Adipose tissue (tissue), 3 donors: Measurements from ENCODE around the gene TMEM243. TPM values are rescaled to one million over a fixed set of nuclear protein-coding genes. Genes with fewer than 3 reads are reported as not detected.

Experiments used
- H3K27ac ChIP-seq: one replicate; pipeline ENCODE4 v1.5.1; 2013; ENCODE audit warnings: low read depth, low read length
- WGBS, 3 donors: extraction: QIAGEN DNeasy Blood & Tissue Kit; methylation state at CpG; one replicate each; pipeline ENCODE4 v1.1.7; 2013; 5-methylcytosine and 5-hydroxymethylcytosine counted together
- polyA plus RNA-seq, 3 donors: library from polyadenylated mRNA; stranded (reverse); fragments of 200-250 nt; gene quantifications; one replicate each; pipeline ENCODE4 v1.2.3, GENCODE V29; 2013
- donor health status: healthy with polysubstance abuse.
- donor health status: Bipolar disorder and iron deficiency.
- donor health status: healthy.

The TMEM243 gene
- polyA plus RNA-seq, 3 donors: 22.5 to 36.7 (median 26.6) TPM

- WGBS, 3 donors: 96 to 98% (median 97%) methylated on average over 3 of the region's 3 CpGs
Observed at GRCh38 chr7:87179180-87179579, 40.4 kb downstream of the TMEM243 start.

DNA sequence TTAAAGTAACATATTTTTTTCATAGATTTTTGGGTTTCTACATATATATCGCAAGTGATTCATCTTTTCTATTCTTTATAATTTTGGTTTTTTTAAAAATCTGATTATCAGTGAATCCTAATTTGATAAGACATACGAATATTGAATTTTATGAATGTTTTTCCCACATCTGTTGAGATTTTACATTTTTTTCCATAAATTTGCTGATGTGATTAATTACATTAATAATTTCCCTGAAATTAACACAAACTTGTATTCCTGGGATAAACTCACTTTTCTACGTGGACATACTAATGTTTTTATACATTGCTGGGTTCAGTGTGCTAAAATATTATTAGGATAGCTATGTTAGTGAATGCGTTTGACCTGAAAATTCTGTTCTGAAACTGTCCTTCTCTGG, 41.2 kb downstream of the TMEM243 start:
- WGBS, 3 donors: 95% methylated on average over 4 of the region's 4 CpGs
- no peak overlapping the region for H3K27ac ChIP-seq

More at GRCh38 chr7:87179180-87179579, 40.4 kb downstream of the TMEM243 start:
- no peak overlapping the region for H3K27ac ChIP-seq

GRCh38 chr7:87173471-87173870, 46.1 kb downstream of the TMEM243 start:
- WGBS, 3 donors: 86 to 92% (median 88%) methylated on average over 1 of the region's 1 CpG
- H3K27ac ChIP-seq: no peak overlapping the region

- H3K27ac ChIP-seq: no peak overlapping the region
Observed at GRCh38 chr7:87171282-87171934, 48.1 kb downstream of the TMEM243 start.

DNA sequence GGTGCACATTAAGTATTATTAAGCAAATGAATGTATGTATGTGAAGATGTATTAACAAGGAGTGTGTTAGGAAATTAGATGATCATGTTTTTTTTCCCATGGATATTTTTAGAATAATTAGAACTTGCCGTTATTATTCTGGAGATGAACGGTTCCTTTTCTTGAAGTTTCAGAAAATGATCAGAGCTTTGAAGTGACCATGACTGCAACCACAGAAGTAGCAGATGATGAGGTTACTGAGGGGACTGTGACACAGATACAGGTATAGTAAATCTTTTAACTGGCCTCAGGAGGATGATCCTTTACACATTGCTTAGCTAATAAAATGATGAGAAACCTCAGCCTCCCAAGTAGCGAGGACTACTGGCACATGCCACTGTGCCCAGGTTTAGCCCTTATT, 48.7 kb downstream of the TMEM243 start:
- no peak overlapping the region for H3K27ac ChIP-seq
- WGBS, 3 donors: 92 to 96% (median 92%) methylated on average over 3 of the region's 3 CpGs

GRCh38 chr7:87164433-87164832, 55.1 kb downstream of the TMEM243 start:
- no peak overlapping the region for H3K27ac ChIP-seq
- WGBS, 3 donors: 80 to 88% (median 84%) methylated on average over 2 of the region's 2 CpGs

GRCh38 chr7:87159538-87159937, 60.0 kb downstream of the TMEM243 start:
- WGBS, 3 donors: 72 to 85% (median 84%) methylated on average over 2 of the region's 2 CpGs
- H3K27ac ChIP-seq: no peak overlapping the region

- no peak overlapping the region for H3K27ac ChIP-seq
- WGBS, 3 donors: 55 to 66% (median 62%) methylated on average over 2 of the region's 2 CpGs
Observed at GRCh38 chr7:87156709-87157108, 62.8 kb downstream of the TMEM243 start.

DNA sequence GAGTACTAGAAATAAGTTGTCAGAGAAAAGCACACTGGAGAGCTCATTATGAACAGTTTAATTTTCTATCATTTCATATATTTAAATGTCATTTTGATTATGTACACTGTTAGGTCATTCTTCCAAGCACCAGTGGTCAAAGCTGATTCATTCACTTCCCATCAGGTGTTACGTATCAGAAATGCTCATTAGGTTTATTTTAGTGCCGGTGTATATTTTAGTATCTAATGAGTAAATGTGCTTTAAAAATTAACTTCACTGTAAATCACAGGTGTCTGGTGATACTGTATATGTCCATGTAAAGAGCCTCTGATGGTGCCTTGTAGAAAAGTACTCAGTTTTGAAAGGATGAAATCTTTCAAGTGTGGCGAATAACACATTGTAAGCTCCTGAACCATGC, 63.7 kb downstream of the TMEM243 start:
- 69 to 78% (median 76%) methylated on average over 3 of the region's 3 CpGs for WGBS, 3 donors
- no peak overlapping the region for H3K27ac ChIP-seq

DNA sequence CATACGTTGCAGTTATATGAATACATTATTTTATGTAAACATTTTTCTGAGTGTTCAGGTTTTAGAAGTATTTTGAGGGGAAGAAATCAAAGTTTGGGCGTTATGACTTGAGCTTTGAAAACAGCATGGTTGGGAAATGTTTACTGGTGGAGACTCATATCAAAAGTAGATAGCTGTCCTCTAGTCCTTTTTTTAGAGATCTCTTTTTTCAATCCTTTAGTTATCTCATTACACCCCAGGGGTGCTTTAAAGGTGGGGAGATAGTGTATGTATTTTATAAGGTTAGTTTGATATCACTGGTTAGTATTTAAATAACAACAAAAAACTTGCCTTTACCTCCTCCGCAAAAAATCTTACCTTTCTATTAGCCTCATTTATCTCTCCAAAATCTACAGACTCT, 65.0 kb downstream of the TMEM243 start:
- WGBS, 3 donors: 25 to 41% (median 40%) methylated on average over 3 of the region's 3 CpGs
- no peak overlapping the region for H3K27ac ChIP-seq

GRCh38 chr7:87154166-87154565, 65.4 kb downstream of the TMEM243 start:
- H3K27ac ChIP-seq: no peak overlapping the region
- WGBS, 3 donors: 38 to 60% (median 56%) methylated on average over 2 of the region's 2 CpGs

DNA sequence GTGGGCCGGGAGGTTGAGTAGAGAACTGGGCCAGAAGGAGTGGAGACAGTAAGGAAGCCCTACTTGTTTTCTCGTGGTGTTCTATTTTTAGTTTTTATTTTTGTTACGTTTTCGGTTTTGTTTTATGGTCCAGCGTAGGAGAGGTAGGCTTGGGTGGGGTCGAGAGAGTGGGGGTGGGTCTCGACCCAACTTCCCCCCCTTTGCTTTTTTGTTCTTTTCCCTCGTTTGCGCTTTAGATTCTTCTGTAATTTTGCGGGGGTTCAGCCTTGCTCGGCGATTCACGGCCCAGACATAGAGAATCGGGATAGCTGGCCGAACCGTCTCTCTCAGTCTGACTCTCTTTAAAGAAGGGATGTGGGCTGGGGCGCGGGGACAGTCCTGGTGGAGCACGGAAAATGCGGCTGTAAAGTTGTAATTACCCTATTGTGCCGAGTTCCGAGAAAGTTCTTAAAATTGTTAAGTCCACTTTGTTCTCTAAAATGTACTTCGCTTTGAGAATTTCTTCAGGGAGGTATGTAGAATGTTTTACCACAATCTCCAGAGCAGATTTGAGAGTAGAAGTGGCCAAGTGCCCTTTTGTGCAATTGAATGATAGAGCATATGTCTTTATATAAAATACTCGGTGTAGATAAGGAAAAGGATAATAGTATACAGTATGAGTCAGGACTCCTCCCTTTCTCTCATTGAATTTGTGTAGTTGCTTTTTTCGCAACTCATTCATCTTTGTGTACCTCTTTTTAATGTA, 66.5 kb downstream of the TMEM243 start:
- WGBS, 3 donors: 0 to 1% (median 0%) methylated on average over 25 of the region's 25 CpGs
- peak overlapping the region; percentile 77 for H3K27ac ChIP-seq

DNA sequence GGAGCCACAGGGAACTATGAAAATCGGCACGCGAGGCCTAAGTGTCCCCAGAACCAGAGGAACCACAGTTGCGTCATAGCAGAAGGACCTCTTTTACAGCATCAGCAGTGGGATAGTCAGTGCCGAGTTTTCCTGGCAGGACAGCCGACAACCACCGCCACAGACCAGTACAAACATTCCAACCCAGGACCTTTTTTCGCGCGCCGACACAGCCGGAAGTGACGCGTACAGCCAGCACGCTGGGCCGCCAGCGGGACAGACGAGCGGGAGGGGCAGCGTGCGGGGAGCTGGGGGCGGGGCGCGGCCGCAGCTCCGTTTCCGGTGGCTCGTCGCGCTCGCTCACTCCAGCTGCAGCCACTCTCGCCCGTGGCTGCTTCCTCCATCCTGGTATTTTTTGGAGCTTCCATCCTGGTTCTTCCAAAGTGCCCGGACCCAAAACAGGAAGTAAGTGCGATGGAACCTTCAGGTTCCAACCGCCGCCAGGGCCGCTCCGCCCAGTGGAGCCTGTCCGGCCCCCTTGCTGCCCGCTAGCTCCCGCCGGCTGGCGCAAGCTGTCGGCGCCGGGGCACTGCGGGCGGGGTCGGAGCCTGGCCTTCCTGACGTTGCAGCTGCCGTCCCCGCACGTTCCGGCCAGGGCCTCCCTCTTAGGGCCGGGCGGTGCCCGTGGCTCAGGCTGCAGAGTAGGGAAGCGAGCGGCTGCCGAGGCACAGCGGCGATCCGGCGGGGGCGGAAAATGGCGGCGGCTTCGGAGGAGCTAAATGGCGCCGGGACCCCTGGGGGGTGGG, 67.2 kb downstream of the TMEM243 start, which contains the start of gene DMTF1:
TSS of gene DMTF1 (plus strand) at position 342 of the 785 bp plus-strand sequence. CDS start 12,489 bp downstream, outside the sequence.
- WGBS, 3 donors: 0 to 1% (median 0%) methylated on average over 66 to 71 of the region's 71 CpGs
- H3K27ac ChIP-seq: peak within 1 kb of the TSS; percentile 77

GRCh38 chr7:87151729-87152111, 67.8 kb downstream of the TMEM243 start:
- 2 to 9% (median 9%) methylated on average over 13 of the region's 13 CpGs for WGBS, 3 donors

DNA sequence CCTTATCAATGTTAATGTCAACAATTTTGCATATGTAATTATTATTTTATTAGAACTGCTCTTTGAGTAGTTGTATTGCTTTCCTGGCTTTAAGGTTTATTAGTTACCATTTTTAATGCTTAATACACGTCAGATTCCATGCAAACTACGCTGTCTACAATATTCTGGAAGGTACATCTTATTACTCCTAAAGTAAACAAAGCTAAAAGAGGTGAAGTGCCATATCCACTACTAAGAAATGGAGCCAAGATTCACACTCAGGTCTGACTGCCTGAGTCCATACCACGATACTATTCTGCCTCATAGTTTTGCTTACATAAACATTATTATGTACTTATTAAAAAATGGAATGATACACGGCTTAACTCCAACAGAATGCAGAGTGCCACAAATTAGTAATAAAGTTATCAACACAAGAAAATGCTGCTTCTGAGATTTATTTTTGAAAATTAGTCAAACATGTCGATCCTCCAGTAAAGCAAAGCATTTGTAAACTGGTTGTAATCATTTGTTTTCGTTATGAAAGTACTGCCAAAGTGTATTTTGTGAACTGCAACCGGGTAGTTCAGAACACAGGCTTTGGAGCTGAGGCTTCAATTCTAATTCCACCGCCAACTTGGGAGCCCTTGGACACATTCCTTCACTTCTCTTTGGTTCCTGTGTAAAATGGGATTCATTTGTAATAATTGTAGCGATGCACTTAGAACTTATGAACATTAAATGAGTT, 68.4 kb downstream of the TMEM243 start:
- 32 to 61% (median 54%) methylated on average over 9 of the region's 9 CpGs for WGBS, 3 donors
- no peak overlapping the region for H3K27ac ChIP-seq

More at GRCh38 chr7:87151729-87152111, 67.8 kb downstream of the TMEM243 start:
- H3K27ac ChIP-seq: peak overlapping the region; percentile 56

- H3K27ac ChIP-seq: no peak overlapping the region
- WGBS, 3 donors: 18 to 45% (median 35%) methylated on average over 1 of the region's 1 CpG
Observed at GRCh38 chr7:87148332-87148955, 71.1 kb downstream of the TMEM243 start.

DNA sequence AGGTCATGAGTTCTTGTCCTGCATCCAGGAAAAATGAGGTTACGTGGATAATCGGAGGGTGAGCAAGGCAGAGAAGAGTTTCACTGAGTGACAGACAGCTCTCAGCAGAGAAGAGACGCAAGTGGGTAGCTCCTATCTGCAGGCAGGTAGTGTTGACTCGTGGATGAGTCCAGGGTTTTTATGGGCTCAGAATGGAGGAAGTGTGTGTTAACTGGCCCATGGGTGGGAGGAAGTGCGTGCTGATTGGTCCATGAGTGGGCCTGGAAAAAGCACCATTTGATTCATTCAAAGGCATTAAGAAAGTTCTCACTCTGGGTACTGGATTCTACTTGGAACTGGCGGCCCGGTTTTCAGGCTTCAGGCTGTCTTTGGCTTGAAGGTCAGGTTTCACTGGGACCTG, 72.0 kb downstream of the TMEM243 start:
- WGBS, 3 donors: 90 to 92% (median 90%) methylated on average over 7 of the region's 7 CpGs
- H3K27ac ChIP-seq: no peak overlapping the region

DNA sequence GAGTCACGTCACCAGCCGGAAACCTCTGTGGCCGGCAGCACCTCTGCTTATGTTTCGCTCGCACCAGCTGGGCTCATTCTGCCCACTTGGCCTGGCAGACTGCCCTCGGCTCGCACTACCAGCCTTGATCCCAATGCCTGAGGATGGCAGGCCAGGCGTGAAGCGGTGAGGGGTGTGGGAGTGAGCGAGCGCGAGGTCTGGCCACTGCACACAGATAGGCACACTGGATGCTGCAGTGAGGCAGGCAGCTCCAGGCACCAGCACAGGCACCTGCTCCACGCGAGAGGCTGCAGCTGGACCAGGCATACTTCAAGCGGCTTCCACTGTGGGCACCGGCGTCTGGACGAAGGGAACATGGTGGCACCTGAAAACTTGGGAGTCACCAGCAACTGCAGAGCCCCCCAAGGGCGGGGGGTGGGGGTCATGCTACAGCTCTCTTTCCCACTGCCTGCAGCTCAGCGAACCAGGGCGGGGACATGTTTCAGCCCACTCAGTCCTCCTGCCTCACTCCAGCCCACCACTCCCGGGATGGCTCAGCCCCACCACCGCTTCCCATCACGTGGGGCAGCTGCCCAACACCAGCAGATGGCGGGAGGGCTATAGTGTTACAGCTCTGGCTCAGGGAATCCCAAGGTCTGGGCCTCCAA, 72.7 kb downstream of the TMEM243 start:
- H3K27ac ChIP-seq: no peak overlapping the region
- WGBS, 3 donors: 88 to 91% (median 91%) methylated on average over 25 of the region's 25 CpGs
